ENCODE data around the gene IQCK. TPM values are rescaled to one million over a fixed set of nuclear protein-coding genes. Genes with fewer than 3 reads are reported as not detected.

The IQCK gene
- total RNA-seq, 1 experiment from 2014 or later = 15.5 TPM

- no TSS peak for BruUV-seq (replicated peaks)
- TF ChIP-seq POLR2AphosphoS5 (IDR thresholded peaks at IDR 0.05; ENCODE audit: low read depth, low read length) (no peak), SIN3A (IDR thresholded peaks at IDR 0.05; ENCODE audit: borderline replicate concordance, insufficient read depth, low read depth, low read length) (no peak), TCF7L2 (IDR thresholded peaks at IDR 0.05; ENCODE audit: low read depth, low read length) (no peak), REST (IDR thresholded peaks at IDR 0.05; ENCODE audit: insufficient read depth in 1 of 2, low read depth in 2 of 2, low read length in 1 of 2) (no peak)
- TF ChIP-seq, protein P1, sequence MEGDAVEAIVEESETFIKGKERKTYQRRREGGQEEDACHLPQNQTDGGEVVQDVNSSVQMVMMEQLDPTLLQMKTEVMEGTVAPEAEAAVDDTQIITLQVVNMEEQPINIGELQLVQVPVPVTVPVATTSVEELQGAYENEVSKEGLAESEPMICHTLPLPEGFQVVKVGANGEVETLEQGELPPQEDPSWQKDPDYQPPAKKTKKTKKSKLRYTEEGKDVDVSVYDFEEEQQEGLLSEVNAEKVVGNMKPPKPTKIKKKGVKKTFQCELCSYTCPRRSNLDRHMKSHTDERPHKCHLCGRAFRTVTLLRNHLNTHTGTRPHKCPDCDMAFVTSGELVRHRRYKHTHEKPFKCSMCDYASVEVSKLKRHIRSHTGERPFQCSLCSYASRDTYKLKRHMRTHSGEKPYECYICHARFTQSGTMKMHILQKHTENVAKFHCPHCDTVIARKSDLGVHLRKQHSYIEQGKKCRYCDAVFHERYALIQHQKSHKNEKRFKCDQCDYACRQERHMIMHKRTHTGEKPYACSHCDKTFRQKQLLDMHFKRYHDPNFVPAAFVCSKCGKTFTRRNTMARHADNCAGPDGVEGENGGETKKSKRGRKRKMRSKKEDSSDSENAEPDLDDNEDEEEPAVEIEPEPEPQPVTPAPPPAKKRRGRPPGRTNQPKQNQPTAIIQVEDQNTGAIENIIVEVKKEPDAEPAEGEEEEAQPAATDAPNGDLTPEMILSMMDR (IDR thresholded peaks at IDR 0.05) = no peak
- Histone ChIP-seq H3K36me3 (ENCODE audit: control insufficient read depth, insufficient read depth, low read length) (no peaks in the 10 kb centered on the region), H3K4me3 (ENCODE audit: low read depth in 2 of 2, low read length in 2 of 2) (no peak overlapping the region), H3K4me1 (ENCODE audit: control insufficient read depth, insufficient read depth, low read length) (no peaks in the 10 kb centered on the region), H3K27me3 (ENCODE audit: control insufficient read depth, insufficient read depth, low read length) (no peaks in the 10 kb centered on the region), H3K27ac (ENCODE audit: low read length) (no peak overlapping the region), H3K9me3 (ENCODE audit: control insufficient read depth, insufficient read depth, low read depth, low read length) (no peaks in the 10 kb centered on the region)
- in situ Hi-C loops (cut with HindIII; ENCODE audit: low pct_unique_long_range_greater_than_20kb, low sequenced_read_pairs) = no loop called here
- ChIA-PET POLR2A (no interaction called here), CTCF (no interaction called here)
- DNase-seq (ENCODE audit: low read depth, low spot score) (no peak), ATAC-seq (no peak)
- intact Hi-C loops (cut with micrococcal nuclease; ENCODE audit: unreplicated experiment) = no loop called here
Measured at GRCh38 chr16:19757026-19757425, 39.0 kb downstream of the IQCK start.

- Histone ChIP-seq H3K27ac (ENCODE audit: low read length) (peak overlapping the region; percentile 23; the same call in 1 of the 2 replicates), H3K4me3 (ENCODE audit: low read depth in 2 of 2, low read length in 2 of 2) (no peak overlapping the region), H3K9me3 (ENCODE audit: control insufficient read depth, insufficient read depth, low read depth, low read length) (no peaks in the 10 kb centered on the region), H3K4me1 (ENCODE audit: control insufficient read depth, insufficient read depth, low read length) (no peaks in the 10 kb centered on the region), H3K36me3 (ENCODE audit: control insufficient read depth, insufficient read depth, low read length) (no peaks in the 10 kb centered on the region), H3K27me3 (ENCODE audit: control insufficient read depth, insufficient read depth, low read length) (no peaks in the 10 kb centered on the region)
- TF ChIP-seq TCF7L2 (IDR thresholded peaks at IDR 0.05; ENCODE audit: low read depth, low read length) (no peak), REST (IDR thresholded peaks at IDR 0.05; ENCODE audit: insufficient read depth in 1 of 2, low read depth in 2 of 2, low read length in 1 of 2) (no peak), POLR2AphosphoS5 (IDR thresholded peaks at IDR 0.05; ENCODE audit: low read depth, low read length) (no peak), SIN3A (IDR thresholded peaks at IDR 0.05; ENCODE audit: borderline replicate concordance, insufficient read depth, low read depth, low read length) (no peak)
- TF ChIP-seq, protein P1 (IDR thresholded peaks at IDR 0.05) = no peak
- BruUV-seq (replicated peaks) = no TSS peak
- DNase-seq (ENCODE audit: low read depth, low spot score) = no peak
- intact Hi-C loops (cut with micrococcal nuclease; ENCODE audit: unreplicated experiment) = no loop called here
- in situ Hi-C loops (cut with HindIII; ENCODE audit: low pct_unique_long_range_greater_than_20kb, low sequenced_read_pairs) = no loop called here
- CTCF ChIA-PET = no interaction called here
- POLR2A ChIA-PET = no interaction called here
- no peak for ATAC-seq
Measured at GRCh38 chr16:19757762-19758595, 39.9 kb downstream of the IQCK start.

Measured in Panc1 (cell line).